Measurements from ENCODE around the gene GPRC6A.

GPRC6A gene

GRCh38 chr6:116783852-116784251 is 45.0 kb downstream of the GPRC6A start:
- DNase-seq = no peak

- DNase-seq = no peak
These were observed 49.2 kb downstream of the GPRC6A start for GRCh38 chr6:116779573-116780164.

- DNase-seq = no peak
These were observed 55.0 kb downstream of the GPRC6A start for GRCh38 chr6:116773886-116774285.

- no peak for DNase-seq
These were observed 56.4 kb downstream of the GPRC6A start for GRCh38 chr6:116772450-116772849.

- DNase-seq = no peak
These were observed 61.2 kb downstream of the GPRC6A start for GRCh38 chr6:116767715-116768114.

GRCh38 chr6:116766506-116767176 is 62.2 kb downstream of the GPRC6A start:
- no peak for DNase-seq

- DNase-seq = no peak
These were observed 63.7 kb downstream of the GPRC6A start, which contains the start of gene FAM162B for GRCh38 chr6:116764961-116765841. TSS of gene FAM162B (minus strand) at chr6:116765719. CDS start at chr6:116765576, 143 bp downstream.

GRCh38 chr6:116764629-116764960 is 64.3 kb downstream of the GPRC6A start:
- no peak for DNase-seq

GRCh38 chr6:116763906-116764628 is 64.8 kb downstream of the GPRC6A start:
- DNase-seq = no peak

GRCh38 chr6:116763048-116763447 is 65.8 kb downstream of the GPRC6A start:
- DNase-seq = no peak

GRCh38 chr6:116762235-116762634 is 66.6 kb downstream of the GPRC6A start:
- no peak for DNase-seq

- no peak for DNase-seq
These were observed 67.1 kb downstream of the GPRC6A start for GRCh38 chr6:116761779-116762178.

- DNase-seq = no peak
These were observed 83.7 kb downstream of the GPRC6A start for GRCh38 chr6:116745176-116745575.
